ENCODE results near the gene RPTOR.

RPTOR gene

DNA sequence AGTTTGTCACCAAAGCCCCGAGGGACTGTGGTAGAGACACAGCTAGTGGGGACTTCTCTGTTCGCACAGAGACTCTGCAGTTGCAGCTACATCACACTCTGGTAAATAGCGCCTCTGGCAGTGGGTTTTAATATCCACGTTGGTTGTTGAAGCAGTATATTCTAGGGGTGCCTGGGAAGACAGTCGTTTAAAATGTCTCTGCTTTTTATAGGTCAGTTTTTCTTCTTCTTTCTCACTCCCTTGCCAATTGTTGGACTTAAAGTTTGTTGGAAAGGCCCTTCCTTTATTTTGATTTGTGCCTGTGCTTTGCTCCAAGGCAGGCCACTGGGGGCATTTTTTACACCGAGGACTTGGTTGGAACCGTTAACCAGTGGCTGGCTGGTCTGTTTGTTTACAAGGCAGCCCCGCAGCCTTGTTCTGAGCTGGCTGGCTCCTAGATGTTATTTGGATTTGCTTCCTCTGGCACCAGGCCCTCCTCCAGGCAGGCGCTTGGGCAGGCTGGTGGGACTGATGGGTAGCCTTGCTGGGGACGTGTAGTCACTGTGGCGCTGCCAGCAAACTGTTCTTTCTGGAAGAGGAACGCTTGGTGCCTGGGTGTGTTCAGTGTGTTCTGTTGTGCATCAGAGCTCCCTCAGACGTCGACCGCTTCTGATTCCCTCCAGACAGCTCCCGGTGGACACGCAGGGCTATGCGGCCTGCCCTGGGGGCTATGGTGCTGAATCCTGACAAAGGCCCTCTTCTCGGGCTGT, 228.8 kb downstream of the RPTOR start:
- no peak for DNase-seq

DNA sequence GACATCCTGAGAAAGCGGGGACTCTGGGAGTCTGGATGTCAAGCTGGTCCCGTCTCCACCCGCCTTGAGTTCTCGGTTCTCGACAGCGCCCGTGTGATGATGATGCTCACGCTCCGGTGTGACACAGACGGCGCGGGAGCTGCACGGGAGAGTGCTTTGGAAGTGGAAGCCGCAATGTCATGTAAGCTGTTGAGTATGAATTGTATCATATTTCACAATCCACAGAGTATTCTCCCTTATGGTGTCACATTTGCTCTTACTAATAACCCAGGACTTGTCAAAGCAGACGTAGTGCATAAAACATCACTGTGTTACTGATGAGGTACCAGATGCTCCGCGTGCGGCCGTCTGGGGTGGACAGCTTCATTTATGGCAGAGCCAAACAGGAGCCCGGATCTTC, 229.5 kb downstream of the RPTOR start:
- DNase-seq = no peak

DNA sequence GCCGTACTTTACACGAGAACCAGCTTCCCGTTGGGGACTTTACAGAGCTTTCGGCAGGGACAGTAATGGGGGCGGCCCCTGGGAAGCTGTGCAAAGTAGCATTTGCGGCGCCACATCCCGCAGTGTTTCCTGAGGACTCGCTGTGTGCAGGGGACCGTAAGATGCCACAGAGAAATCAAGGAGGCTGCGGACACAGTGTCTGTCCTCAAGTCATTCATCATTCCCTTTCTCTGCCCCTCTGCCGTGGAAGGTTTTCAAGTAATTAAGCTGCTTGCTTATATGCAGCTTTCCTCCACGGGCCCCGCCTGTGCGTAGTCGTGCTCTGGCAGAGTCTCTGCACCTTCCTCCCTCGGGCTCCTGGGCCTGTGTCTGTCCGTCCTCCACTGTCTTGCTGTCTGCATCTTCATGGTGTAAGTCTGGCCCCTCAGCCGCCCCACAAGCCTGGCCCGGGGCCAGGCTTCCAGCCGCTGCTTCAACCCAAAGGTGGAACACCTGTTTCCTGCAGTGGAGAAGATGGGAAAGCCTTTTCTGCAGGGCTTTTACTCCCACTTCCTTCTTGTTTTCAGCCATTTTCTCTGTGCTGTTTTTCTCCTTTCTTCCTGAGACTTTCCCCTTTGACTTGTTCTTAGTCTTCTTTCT, 230.1 kb downstream of the RPTOR start:
- DNase-seq = no peak

DNA sequence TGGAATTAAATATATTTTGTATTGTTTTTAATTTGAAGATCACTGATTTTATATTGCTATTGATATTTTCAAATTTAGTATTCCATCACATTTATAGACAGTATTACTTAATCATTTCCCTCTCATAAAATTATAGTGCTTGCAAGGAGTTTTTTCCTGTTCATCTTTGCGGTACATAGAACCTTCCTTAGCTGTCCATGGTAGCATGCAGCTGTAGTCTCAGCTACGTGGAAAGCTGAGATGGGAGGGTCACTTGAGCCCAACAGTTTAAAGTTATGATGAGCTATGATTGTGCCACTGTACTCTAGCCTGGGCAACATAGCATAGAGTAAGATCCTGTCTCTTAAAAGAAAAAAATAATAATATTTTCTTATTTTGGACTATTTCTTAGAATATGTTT, 231.2 kb downstream of the RPTOR start:
- no peak for DNase-seq

DNA sequence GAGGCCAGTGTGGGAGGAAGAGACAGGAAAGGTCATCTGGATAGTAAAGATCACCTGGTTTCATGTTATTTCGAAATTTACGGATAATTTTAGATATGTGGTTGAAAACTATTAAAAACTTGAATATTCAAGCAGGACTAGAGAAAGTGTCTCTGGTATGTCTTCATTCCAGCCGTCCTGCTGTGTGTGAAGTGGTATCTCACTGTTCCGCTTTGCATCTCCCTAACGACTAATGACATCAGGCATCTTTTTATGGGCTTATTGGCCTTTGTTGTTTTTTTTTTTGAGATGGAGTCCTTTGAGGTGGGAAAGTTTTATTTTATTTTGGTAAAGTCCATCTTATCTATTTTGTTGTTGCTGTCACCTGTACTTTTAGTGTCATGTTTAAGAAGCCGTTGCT, 232.6 kb downstream of the RPTOR start:
- DNase-seq = no peak

DNA sequence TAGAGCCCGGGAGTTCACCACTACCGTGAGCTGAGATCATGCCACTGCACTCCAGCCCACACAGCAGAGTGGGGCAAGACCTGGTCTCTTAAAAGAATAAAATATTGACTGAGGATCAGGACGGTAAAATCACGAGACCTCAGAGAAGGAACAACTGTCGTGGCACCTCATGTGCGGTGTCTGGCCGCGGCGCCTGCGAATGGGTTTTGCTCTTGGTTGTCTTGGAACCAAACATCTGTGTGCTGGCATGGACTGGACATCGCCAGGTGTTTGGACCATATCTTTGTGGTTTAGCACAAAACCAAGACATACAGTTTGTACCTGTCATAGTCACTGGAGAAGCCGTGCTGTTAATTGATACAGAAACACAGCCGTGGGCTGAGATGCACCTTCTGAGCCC, 234.1 kb downstream of the RPTOR start:
- DNase-seq = no peak

DNA sequence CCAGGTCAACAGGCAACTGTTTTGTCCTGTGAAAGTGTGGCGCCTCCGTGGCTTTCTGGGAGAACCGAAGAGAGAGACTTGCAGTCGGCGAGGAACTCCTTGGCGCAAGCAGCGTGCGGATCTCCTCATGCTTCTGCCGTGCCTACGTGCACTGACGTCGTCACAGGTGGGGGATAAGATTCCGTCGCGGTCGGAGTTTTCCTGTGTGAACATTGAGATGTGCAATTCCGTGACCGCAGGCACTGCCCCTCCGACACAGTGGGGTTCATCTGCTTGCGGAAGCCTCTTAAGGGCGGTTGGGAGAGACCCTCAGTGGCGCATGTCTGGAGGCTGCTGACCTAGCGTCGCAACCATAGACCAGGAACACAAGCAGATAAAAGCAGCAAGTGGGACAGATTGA, 234.7 kb downstream of the RPTOR start:
- DNase-seq = no peak

DNA sequence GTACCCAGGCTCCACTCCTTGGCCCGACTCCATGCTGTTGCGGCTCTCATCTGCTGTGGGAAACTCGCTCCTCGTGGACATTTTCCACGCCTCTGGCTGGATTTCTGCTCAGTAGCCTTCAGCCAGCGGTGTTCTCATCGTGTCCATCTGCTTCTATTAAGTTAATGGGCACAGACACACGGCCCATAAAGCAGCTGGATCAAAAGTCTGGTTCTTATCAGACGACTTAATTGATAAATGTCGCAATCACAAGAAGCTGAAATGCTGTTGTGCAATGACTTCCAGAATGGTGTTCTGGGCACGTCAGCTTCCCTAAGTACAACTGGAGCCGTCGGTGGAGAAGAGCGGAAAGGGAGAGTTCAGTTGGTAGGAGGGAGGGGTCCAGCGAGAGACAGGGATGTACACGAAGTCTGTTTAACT, 235.3 kb downstream of the RPTOR start:
- no peak for DNase-seq

DNA sequence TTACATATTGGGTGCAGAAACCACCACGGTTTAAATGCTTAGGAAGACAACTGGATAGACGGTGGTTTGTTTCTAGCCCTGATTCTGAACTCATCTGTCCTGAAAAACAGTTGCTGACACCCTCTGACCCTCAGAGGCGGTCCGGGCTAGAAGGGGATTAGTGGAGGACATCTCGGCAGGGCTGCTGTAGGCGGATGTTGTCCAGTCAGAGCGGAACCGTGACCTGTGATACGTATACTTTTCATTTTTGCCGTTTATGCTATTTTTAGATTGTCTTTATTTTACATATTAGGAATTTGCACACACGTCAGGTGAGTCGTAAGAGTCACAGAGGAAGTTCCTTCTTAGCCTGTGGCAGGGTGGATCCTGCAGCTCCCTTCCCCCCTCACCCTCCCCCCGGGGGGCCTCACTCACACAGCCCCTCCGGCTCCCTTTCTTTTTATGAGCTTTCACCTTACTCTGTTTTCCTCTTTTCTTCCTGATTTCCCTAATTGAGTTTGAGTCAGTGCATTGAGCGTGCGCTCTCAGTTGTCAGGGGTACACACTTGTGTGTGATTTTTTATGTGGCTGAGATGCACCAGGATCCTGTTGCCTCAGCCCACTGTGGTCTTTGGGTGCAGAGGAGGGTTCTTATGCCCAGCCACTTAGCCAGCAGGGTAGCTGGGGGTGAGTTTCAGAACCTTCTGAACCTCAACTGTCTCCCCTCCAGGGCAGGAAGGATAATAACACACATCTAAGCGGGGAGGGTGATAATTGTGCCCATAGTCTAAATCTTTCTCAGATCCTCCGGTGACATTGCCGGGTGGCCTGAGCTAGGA, 236.0 kb downstream of the RPTOR start:
- no peak for DNase-seq

DNA sequence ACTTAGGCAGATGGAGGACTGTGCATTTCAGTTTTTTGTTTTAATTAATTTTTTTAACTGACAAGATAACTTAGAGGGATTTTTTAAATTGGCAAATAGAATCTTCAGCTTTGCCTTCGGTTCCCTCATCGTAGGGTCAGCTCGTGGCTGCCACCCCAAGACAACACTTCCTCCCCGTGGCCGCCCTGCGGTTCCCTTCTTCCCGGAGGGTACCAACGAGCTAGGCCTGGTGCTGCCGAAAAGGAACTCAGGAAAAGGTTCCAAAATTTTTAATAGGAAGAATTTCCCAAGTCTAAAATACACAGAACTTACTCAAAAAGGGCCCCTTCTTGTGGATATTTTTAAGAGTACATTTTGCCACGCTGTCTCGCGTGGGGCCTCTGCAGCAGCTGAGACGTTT, 236.6 kb downstream of the RPTOR start:
- no peak for DNase-seq

DNA sequence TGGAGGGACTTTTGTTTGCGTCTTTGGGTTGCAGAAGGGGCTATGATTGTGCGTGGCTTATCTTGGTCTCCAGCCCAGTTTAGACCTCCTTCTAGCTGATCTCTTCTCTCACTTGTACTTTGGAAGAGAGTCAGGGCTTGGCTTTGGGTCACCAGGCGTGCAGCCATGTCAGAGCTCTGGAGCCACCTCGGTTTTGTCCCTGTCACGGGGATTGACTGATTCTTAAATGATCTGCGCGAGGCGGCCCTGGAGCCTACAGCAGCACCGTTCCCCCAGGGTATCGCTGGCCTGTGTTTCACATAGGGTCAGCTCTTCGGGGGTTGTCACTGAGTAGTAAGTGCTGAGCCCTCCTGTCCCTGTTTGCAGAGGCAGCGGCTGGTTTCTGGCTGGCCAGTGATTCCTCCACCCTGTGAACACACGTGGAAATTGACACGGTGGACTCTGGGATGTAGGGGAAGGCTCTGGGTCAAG, 237.2 kb downstream of the RPTOR start:
- DNase-seq = no peak

DNA sequence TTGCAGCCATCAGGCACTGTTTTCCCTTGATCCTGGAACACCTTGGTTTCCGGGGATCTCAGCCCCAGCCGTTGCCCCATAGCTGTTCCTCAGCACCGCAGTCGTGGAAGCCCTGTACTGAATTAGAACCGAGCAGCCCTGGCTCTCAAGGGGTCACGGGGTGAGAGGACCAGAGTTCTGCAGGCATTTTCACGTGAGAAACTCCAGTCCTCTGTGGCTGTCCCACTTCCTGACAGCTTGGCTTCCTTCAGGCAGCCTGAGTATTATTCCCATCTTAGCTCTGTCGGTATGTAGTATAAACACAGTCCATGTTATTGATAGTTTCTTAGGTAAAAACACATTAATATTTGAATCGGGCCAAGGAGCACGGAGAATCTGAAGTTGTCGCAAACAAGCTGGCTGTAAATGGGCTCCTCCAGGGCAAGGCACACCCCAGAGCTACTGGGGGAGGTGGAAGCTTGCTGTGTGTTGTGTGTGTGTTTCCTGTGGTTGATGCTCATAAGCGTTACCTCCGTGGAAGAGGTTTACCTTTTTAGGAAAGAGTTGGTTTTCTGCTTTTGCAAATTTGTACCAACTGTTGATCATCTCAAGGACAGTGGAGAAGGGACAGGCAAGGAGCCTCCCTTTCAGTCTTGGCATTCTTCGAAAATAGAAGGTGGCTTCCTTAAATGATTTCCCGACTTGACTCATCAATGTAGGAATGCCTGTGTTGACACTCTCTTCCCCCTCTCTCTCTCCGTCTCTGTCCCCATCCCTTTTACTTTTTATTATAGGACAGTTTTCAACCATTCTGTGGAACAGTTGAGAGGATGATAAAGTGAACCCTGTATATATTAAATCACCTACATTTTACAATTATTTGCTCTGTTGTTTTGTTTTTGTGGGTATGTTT, 238.1 kb downstream of the RPTOR start:
- no peak for DNase-seq

DNA sequence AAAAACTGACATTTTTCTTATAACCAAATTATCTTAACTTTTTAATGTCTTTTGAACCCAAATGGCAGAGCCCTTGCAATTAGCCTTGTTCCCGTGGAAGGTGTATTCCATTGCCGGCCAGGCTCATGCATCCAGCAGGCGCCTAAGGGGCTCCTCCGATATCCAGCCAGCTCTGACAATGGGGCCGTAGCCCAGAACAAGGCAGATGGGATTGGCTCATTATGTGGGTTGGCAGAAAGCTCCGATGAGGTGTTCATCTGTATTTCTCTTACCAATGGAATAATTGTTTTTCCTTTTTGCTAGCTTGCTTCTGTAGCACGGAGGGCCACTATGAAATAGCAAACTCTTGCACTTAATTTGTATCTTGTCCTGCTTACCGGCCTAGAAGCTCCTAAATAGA, 238.8 kb downstream of the RPTOR start:
- DNase-seq = no peak

DNA sequence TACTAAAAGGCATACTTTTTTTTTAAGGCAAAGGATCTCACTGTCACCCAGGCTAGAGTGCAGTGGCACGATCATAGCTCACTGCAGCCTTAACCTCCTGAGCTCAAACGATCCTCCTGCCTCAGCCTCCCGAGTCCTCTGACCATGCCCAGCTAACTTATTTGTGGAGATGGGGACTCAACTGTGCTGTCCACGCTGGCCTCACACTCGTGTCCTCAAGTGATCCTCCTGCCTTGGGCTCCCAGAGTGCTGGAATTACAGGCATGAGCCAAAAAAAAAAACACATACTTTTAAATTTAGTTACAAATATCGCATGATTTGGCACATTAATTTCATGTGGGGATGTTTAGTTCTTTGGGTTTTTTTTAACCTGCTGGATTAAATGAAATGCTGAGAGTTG, 239.3 kb downstream of the RPTOR start:
- no peak for DNase-seq

DNA sequence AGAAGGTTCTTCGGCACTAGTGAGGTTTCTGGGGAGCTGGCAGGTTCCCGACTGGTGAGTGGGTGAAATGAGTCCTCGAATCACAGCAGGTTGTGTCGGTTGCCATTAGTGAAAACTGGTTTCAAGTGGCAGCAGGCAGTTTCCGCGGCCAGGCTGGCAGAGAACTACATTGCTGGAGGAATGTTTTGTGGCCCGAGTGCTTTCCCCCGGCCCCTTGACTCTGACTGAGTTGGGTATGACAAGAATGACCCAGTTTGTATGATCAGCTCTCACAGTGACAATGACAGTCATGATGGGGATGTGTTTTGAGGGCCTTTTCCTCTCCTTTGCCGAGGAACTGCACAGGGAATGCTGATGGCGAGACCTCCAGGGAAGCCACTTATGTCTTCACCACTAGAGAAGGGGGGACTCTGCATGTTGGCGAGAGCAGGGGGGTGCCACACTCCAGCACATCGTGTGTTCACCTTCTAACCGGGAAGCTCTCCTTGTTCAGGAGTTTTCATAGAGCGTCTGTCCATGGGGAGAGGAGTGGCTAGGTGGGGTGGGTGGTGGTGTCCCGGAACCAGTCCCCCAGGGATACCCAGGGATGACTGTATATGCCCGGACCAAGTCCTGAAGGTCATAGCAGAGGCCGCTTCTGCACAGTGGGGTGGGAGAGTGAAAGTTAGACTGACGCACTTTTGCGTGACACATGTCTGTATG, 241.0 kb downstream of the RPTOR start:
- DNase-seq = no peak

DNA sequence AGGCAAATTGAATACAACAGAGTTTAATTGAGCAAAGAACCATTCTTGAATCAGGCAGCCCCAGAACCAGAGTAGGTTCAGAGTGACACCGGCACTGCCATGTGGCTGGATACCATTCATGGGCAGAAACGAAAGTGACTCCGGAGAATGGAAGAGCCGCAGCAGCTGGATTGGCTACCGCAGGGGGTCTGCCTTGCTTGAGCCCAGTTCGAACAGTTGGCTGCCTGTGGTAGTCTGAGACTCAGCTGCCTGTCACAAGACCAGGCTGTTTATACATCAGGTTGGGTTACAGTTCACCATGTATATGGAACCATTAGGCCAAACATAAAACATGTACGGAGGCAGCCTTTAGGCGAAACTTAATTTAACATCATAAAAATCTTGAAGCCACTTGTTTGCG, 241.8 kb downstream of the RPTOR start:
- DNase-seq = no peak

DNA sequence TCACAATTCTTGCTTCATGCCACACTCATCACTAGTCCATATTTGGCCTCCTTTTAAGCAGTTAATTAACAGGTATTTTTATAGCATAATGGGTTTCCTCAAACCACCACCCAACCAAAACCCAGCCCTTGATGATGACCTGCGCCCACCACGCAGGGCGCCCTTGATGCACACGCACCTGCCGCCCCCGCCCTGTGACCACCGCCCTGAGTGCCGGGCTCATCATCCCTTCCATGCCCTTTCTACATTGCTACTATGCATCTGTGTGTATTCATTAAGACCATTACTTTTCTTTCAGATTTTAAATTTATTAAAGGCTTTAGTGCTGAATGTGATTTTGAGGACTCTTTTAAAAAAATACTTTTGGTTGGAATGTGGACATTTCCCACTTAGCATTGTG, 242.2 kb downstream of the RPTOR start:
- DNase-seq = no peak

DNA sequence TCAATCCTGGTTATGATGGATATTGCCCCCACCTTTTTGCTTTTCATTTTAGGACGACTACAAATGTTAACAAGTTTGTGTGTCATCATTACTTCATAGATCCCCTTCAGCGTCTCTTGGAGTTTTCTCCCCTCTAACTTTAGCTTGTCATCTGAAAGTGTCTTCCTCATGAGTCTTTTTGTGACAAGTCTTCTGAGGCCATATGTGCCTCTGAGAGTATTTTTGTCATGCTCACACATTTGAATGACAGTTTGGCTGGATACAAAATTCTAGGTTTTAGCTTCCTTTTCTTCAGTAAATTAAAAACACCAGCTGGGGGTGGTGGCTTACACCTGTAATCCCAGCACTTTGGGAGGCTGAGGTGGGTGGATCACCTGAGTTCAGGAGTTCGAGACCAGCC, 243.2 kb downstream of the RPTOR start:
- no peak for DNase-seq

DNA sequence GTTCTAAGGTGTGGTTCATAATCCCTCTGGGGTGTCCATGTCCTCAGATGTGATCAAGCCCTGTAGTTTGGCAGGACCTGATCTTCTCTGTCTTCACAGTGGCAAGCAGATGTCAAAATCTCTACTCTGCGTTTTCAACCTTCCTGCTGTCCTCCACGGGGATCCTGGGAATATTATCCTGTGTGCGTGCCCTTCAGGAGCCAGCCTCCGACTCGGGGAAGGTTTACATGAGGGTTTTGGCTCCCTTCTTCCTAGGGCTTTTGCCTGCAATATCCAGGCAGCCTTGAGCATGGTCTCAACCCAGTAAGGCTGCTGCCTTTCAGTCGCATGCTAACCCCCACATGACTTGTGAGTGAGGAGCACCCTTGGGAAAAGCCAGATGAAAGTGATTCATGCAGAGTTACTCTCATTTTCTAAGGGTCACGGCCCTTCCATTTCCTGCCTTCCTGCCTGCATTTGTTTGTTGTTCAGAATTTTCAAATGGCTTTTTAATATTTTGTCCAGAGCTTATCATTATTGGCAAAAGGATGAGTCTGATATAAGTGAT, 244.8 kb downstream of the RPTOR start:
- peak; percentile 74 for DNase-seq

DNA sequence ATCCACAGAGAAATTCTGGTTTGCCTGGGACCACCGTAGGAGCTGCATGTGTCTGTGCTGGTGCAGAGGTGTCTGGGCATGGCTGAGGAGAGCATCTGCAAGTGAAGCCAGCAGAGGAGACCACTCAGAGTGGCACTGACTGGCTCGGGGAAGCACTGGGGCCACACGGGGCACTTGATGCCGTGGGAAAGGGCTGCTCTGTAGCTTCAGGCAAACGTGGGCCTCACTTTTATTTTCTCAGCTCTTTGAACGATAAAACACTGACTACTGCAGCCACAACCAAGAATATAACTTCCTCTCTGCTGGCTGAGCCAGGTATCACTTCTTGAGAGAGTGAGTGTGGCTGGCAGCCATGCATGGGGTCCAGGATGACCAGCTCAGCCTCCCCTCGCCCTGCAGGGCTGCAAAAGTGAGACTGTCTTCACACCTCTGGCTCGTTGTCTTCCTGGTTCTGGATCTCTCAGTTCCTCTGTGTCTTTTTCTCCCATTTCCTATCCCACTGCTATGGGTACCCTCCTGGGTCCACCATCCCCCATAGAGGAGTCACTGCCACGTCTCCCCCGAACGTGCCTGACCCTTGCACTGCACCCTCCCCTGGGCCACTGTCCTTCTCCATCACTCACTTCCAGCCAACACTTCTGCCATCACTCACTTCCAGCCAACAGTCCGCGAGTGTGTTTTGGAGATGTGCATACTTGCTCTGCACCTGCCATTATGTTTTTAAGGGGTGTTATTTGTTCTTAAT, 245.6 kb downstream of the RPTOR start:
- no peak for DNase-seq

Data from NCI-H226 (cell line).